ENCODE results near the gene IFT22. TPM values are rescaled to one million over a fixed set of nuclear protein-coding genes. Genes with fewer than 3 reads are reported as not detected.

IFT22 gene
- total RNA-seq, 1 experiment from 2014 or later = 21.3 TPM

GRCh38 chr7:101269664-101270063, 51.9 kb downstream of the IFT22 start:
- Histone ChIP-seq H3K4ac (ENCODE audit: low read depth, low read length) (no peak overlapping the region), H2BK5ac (ENCODE audit: insufficient read length, low read length) (no peak overlapping the region), H3K79me1 (ENCODE audit: insufficient read depth, low read depth, low read length, poor library complexity, severe bottlenecking) (no peaks in the 10 kb centered on the region), H4K5ac (ENCODE audit: insufficient read length, low read depth, low read length) (no peak overlapping the region), H2BK120ac (ENCODE audit: low read depth, low read length, poor library complexity, severe bottlenecking) (no peak overlapping the region), H3K79me2 (ENCODE audit: insufficient read depth, low read length) (no peaks in the 10 kb centered on the region), H3K18ac (ENCODE audit: insufficient read length, low read depth, low read length) (no peak overlapping the region), H3K56ac (ENCODE audit: insufficient read length, low read depth, low read length) (no peak overlapping the region), H2AK5ac (ENCODE audit: insufficient read length, low read length) (no peak overlapping the region), H3K14ac (ENCODE audit: insufficient read depth, low read length) (no peak overlapping the region), H3K23ac (ENCODE audit: insufficient read length, low read depth, low read length) (no peak overlapping the region), H3K27ac (ENCODE audit: insufficient read length, low read depth, low read length) (no peak overlapping the region), H3K4me2 (ENCODE audit: insufficient read depth, insufficient read length, low read length) (no peak overlapping the region), H4K8ac (replicated peaks; ENCODE audit: insufficient read length, low read depth, low read length) (no peak overlapping the region), H3K4me1 (ENCODE audit: insufficient read depth, low read length) (peaks cover 8% of the 10 kb centered on the region), H3K9ac (ENCODE audit: extremely low read depth, insufficient read length, low read length) (no peak overlapping the region), H3K27me3 (ENCODE audit: insufficient read depth, low read length) (no peaks in the 10 kb centered on the region), H3K23me2 (ENCODE audit: insufficient read length, low read depth, low read length, poor library complexity, severe bottlenecking) (no peaks in the 10 kb centered on the region), H4K20me1 (ENCODE audit: control insufficient read depth, insufficient read depth, insufficient read length) (no peaks in the 10 kb centered on the region), H3K9me3 (ENCODE audit: control insufficient read depth, low read depth, low read length) (no peaks in the 10 kb centered on the region), H4K91ac (ENCODE audit: insufficient read length, low read depth, low read length) (no peak overlapping the region), H2BK12ac (ENCODE audit: insufficient read length, low read depth, low read length) (no peak overlapping the region), H2AFZ (ENCODE audit: low read length) (no peak overlapping the region), H3T11ph (ENCODE audit: low read length) (no peak overlapping the region), H2BK20ac (ENCODE audit: low read depth, low read length, poor library complexity, severe bottlenecking) (no peak overlapping the region), H2BK15ac (ENCODE audit: low read depth, low read length) (no peak overlapping the region)
- Mint-ChIP-seq H3K36me3 (ENCODE audit: insufficient read depth in 1 of 3, low read depth in 3 of 3) (no peaks in the 10 kb centered on the region), H3K27me3 (ENCODE audit: low read depth) (no peaks in the 10 kb centered on the region; the same call in 1 of the 2 replicates), H3K9me3 (peaks cover 8% of the 10 kb centered on the region in 2 experiments; a peak in 3 of 5 replicates), H3K4me3 (no peak overlapping the region), H3K4me1 (peaks cover 12 to 14% of the 10 kb centered on the region in 2 experiments), H3K27ac (no peak overlapping the region; a peak in 1 of 7 replicates)
- no peak for DNase-seq
- no peak for TF ChIP-seq CTCF (conservative IDR thresholded peaks at IDR 0.05)
- WGBS (ENCODE audit: extremely low coverage, insufficient read length, low lambda C conversion rate) = no CpG with 5 or more reads among the region's 21 CpGs

All from H9 (cell line).